ENCODE results near the gene NAV1.
"Not testable (repeated sequence)": the region's sequence is repeated elsewhere in the genome, so short reads cannot be mapped to it uniquely, and the experiment has no call there.

NAV1 gene

DNA sequence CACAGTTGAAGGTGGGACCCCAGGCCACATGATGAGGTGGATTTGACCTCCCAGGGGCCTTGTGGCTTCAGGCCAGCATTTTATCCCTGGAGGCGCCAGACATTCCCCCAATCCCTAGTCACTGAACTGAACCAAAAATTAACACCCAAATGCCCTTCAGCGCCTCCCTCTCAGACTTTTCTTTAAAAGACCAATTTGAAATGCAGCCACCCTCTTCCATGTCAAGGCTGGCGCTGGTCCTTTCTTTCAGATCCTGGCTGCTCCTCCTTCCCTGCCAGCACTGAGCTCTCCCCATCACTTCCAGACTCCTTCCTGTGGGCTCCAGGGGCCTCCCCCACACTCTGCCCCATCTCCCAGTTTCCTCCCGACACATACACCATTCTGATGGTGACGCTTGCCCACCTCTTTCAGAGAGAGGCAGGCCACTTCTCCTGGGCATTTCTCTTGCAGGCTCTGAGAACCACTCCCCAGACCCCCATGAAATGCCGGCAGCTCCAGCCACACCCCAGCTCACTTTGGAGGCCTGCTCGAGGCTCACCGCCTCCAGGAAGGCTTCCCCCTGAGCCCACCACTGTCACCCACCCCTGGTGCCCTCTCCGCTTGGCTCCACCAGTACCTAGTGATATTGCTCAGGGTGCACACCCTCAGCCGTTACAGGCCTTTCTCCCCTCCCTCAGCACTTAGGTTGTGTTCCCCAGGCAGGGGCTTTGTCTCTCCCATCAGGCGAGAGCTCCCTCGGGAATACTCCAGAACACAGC lies 27.0 kb downstream of the NAV1 start:
- DNase-seq: no peak

DNA sequence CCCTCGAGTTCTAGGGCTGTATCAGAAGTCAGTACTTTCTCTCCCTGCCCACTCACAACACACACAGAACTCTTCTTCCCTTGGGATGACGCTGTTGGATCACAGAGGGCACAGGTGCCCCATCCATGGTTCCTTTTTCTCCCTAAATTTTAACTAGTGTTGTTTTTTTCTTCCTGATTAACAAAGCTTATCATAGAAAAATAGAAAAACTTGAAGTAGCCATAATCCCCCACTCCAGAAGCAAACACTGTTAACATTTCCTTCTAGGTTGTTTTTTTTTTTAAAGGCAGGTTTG lies 27.5 kb downstream of the NAV1 start:
- DNase-seq: no peak

DNA sequence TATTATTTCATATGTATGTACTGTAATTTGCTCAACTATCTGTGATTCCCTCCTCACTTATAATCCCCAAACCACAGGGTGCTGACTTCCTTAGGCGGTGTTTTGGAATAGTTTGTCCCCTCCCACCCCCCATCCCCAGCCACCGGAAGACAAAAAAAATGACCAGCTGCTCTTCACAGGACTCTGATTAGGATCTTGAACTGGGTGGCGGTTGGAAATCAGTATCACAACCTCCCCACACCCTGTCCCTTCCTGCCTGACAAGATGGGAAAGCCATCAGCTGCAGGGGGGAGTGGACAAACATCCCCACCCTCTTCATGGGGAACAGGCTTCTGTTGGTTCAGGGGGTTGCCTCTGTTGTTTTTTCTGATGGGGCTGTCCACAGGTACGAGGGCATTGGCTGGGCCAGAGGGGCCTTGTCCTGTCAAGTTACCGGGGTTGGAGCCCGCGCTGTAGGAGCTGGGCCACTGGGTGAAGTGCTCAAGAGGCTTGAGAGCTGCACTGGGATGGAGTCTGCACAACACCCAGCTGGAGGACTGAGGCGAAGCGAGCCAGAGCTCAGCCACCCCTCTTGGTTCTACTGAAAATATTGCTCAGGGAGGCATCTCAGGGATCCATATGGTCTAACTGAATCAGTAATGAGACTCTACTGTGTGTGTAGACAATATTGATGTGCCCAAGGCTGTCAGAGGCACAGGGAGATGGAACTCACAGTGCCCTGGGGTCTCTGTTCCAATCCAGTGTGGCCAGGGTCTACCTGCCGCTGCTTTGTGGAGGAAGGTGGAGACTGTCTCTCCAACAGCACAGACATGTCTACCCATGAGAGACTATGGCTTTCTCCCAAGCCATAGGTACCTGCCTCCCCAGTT lies 28.2 kb downstream of the NAV1 start:
- DNase-seq: no peak

- no peak for DNase-seq
These were observed 29.3 kb downstream of the NAV1 start for GRCh38 chr1:201568265-201568664.

DNA sequence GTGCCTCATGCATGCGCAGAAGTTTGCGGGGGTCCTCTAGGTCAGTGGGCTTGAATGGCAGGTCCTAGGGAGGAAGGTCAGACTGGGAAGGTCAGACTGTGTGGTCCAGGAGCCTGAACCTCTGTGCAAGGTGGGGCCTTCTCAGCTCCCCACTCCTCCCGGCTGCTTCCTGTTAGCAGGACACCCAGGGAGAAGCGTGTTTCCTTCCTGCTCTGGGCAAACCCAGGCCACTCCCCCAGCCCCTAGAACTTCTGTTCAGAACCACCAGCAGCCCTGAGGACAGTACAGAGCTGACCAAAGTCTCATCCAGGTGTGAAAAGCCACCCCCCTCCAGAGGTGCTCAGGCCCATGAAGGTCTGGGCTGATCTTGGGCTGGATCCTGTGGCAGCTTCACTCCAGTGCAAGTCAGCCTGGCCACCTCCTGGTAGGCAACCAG lies 29.9 kb downstream of the NAV1 start:
- no peak for DNase-seq

- DNase-seq: no peak
These were observed 31.4 kb downstream of the NAV1 start for GRCh38 chr1:201570181-201570885.

- DNase-seq: no peak
These were observed 32.1 kb downstream of the NAV1 start for GRCh38 chr1:201570886-201571624.

DNA sequence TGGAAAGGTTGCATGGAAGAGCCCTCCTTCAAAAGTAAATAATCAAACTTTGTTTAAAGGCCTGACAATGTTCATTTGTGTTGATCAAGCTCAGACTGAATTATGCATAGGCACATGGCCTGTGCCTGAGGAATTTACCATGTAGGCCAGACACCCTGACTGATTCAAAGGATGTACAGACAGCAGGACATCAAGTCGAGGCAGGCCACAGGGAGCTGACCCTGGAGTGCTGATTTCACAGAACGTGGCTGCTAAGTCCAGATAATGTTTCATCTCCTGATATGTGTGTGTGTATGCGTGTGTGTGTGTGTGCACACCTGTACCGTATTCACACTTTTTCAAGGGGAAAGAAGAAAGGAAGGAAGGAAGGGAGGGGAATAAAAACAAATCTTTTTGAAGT lies 34.1 kb downstream of the NAV1 start:
- DNase-seq: no peak

DNA sequence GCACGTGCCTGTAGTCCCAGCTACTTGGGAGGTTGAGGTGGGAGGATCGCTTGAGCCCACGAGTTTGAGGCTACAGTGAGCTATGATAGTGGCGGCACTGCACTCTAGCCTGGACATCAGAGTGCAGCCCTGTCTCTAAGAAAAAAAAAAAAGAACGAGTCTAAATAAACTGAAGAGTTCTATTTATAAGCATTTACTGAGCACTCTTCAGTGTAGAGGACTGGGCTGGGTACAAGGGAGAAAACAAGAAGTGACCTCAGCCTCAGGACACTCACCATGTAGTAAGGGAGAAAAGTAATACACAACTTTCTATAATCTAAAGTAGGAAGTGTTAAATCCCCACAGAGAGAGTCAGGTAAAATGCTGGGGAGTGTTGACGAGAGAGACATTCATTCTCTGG lies 35.0 kb downstream of the NAV1 start:
- no peak for DNase-seq

DNA sequence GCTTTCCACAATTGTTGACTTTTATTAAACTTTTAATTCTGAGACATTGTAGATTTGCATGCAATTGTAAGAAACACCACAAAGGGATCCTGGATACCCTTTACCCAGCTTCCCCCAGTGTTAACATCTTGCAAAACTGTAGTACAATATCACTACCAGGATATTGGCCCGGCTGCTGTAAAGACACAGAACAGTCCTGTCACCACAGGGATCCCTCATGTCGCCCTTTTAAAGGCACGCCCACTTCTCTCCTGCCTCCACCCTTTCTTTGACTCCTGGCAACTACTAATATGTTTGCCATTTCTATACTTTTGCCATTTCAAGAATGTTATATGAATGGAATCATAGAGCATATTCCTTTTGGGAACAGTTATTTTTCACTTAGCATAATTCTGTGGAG lies 37.0 kb downstream of the NAV1 start:
- no peak for DNase-seq

DNA sequence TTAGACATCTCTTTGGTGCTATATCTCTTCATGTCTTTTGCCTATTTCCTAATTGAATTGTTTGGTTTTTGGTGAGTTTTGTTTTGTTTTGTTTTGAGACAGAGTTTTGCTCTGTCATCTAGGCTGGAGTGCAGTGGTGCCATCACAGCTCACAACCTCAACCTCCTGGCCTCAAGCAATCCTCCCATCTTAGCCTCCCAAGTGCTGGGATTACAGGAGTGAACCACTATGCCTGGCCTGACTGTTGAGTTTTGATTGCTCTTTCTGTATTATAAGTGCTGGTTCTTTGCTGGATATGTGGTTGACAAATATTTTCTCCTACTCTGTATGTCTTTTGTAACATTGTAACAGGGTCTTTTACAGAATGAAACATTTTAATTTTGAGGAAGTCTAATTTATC lies 38.0 kb downstream of the NAV1 start:
- DNase-seq: no peak

DNA sequence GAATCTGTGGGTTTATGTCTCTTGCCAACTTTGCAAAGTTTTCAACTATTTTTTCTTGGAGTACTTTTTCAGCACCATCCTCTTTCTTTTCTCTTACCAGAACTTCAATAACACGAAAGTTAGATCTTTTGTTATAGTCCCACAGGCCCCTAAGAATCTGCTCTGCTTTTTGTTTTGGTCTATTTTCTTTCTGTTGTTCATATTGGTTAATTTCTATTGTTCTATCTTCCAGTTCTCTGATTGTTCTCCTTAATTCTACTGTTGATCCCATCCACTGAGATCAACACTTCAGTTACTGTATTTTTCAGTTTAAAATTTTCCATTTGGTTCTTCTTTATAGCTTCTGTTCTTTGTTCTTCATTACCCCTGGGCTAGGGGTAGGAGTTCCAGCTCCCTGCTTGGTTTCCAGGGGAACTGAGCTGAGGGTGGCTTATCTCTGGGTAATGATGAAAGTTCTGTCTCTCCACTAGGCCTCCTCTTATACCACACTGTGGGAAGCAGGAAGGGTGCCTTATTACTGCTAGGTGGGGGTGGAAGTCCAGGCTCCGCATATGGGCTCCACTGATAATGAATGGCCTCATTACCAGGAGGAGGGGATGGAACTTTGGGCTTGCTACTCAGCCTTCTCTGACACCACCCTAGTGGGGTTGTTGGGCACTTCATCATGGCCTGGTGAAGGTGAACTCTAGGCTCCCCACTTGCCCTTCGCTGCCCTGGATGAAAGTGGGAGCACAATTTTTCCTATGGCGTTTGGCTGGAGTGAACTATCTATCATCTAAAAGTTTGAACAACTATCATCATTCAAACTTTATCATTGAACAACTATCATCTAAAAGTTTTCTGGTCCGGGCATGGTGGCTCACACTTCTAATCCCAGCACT lies 39.3 kb downstream of the NAV1 start:
- DNase-seq: no peak

DNA sequence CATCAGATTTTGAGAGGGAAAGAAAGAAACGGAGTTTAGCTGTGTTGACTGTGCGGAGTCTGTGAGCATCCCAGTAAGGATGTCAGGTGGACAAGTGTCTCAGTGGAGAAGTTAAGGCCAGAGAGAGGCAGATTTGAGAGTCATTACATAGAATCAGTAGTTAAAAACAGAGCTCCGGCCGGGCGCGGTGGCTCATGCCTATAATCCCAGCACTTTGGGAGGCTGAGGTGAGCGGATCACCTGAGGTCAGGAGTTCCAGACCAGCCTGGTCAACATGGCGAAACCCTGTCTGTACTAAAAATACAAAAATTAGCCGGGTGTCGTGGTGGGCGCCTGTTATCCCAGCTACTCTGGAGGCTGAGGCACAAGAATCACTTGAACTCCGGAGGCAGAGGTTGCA lies 42.4 kb downstream of the NAV1 start:
- DNase-seq: not testable (repeated sequence)

GRCh38 chr1:201582705-201583442 lies 43.9 kb downstream of the NAV1 start:
- peak; percentile 63 for DNase-seq

DNA sequence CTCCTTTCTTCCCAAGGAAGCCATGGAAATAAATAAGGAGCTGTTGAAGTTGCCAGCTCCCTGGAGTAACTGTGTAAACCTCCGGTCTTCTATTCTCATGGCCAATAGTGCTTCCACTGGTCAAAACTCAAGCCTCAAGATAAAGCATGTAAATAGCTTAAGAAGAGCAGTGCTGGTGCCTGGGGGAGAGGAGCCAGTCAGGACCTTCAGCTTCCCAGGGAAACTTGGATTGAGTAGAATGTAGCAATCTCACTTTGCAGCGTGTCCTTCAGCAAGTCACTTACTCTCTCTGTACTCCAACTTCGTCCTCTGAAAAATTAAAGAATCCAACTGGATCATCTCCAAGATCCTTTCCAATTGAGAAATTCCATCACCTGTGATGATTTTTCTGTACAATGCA lies 44.7 kb downstream of the NAV1 start:
- no peak for DNase-seq

- peak; percentile 92 for DNase-seq
These were observed 45.7 kb downstream of the NAV1 start for GRCh38 chr1:201584471-201585092.

DNA sequence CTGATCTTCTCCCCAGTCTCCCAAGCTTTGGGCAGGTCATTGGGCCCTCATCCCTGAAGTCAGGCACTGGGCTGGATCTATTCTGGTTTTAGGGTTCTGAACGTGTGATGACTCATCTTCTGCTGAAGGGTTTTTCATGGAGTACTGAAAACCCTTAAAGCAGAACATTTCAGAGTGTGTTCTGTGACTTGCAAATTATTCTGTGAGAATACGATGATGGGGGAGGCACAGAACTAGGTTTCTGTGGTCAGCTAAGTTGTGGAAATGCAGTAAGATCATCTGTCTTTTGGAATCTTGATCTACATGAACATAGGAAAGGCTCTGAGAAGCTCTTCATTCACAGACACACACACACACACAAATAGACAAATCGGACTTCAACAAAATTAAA lies 46.2 kb downstream of the NAV1 start:
- DNase-seq: peak; percentile 84

- peak; percentile 81 for DNase-seq
These were observed 47.0 kb downstream of the NAV1 start for GRCh38 chr1:201585901-201586300.

DNA sequence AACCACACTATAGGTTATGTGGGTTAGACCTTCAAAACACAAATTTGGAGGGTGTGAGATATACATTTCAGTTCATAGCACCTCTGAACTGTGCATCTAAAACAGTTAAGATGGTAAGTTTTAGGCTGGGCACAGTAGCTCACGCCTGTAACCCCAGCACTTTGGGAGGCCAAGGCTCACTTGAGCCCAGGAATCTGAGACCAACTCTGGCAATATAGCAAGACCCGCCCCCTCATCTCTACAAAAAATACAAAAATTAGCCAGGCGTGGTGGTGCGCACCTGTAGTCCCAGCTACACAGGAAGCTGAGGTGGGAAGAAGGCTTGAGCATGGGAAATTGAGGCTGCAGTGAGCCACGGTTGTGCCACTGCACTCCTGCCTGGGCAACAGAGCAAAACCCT lies 47.9 kb downstream of the NAV1 start:
- no peak for DNase-seq

DNA sequence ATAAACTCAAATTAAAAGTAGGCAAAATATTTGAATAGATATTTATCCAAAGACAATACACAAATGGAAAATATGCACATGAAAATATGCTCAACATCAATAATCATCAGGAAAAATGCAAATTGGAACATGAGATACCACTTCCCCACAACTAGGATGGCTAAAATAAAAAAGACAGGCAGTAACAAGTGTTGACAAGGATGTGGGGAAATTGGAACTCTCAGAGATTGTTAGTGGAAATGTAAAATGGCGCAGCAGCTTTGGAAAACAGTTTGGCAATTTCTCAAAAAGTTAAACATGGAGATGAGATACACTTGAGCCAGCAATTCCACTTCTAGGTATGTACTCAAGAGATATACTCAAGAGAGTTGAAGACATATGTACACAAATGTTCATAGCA lies 48.8 kb downstream of the NAV1 start:
- DNase-seq: no peak

Data from fibroblast of upper back skin (primary cell).